Measurements from ENCODE around the gene SPDYE2.
"Not testable (repeated sequence)": the region's sequence is repeated elsewhere in the genome, so short reads cannot be mapped to it uniquely, and the experiment has no call there.

Gene SPDYE2

DNA sequence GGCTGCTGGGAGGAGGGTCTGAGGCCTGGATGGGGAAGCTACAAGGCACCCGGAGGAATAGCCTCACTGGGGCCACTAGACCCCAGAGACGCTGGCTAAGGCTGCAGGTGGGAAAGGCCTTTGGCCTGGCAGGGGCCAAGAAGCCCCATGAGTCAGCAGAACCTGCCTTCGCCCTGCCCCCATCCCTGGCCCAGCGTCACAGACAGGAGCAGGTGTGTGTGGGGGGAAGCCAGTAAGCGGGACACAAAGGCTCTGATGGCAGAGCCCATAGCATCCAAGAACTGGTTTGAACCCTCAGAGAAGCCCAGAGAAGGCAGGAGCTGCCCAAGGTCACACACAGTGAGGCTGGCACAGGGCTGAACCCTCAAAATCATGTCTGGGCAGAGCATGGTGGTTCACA lies 55.8 kb downstream of the SPDYE2 start:
- not testable (repeated sequence) for DNase-seq

DNA sequence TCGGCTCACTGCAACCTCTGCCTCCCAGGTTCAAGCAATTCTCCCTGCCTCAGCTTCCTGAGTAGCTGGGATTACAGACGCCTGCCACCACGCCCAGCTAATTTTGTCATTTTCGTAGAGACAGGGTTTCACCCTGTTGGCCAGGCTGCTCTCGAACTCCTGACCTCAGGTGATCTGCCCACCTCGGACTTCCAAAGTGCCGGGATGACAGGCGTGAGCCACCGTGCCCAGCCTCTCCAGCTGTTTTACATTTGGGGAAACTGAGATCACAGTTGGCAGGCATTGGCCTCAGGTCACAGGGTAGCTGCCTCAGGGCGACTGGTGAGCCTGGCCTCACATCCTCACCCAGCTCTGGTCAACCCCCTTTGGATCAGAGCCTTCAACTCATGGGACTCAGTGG lies 58.7 kb downstream of the SPDYE2 start:
- DNase-seq = not testable (repeated sequence)

DNA sequence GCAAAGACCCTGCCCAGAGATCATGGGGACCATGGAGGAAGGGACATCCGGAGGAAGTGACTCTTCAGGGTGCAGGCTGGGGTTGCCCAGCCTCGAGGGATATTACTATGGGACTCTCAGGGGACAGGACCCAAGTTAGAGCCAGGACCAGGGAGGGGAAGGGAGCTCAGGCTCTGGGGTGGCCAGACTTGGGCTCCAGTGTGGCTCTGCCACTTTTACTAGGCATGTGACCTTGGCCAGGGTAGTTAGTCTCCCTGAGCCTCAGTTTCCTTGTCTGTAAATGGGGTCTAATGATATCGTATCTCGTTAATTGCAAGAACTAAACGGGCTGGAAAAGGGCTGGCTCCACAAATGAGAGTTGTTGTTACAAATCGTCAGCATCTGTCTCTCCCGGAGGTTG lies 59.4 kb downstream of the SPDYE2 start:
- not testable (repeated sequence) for DNase-seq

DNA sequence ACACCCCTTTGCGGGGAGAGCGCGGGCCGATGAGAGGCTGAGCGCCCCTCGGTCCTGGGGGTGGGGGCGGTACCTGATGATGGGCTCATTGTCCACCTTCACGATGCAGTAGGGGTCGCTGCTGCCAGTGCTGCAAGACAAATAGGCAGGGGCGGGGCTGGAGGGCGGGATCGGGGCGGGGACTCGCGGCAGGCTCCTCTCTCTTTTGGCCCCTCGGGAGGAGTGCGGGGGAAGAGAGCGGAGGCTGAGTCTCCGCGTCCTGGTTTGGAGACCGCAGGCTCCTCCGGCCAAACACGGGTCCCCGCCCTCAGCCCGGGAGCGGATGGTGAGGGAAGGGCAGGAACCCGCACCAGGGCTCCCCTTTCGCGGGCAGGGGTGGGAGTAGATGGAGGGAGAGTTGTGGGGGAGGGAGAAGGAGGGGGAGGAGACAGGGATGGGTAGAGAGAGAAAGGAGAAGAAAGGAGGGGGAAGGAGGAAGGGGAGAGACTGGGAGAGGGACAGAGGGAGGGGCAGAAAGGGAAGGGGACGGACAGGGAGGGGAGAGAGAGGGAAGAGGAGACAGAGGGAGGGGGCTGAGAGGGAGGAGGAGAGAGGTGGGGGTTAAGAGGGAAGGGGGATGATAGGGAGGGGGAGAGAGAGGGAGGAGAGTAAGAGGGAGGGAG lies 60.1 kb downstream of the SPDYE2 start:
- DNase-seq = not testable (repeated sequence)

DNA sequence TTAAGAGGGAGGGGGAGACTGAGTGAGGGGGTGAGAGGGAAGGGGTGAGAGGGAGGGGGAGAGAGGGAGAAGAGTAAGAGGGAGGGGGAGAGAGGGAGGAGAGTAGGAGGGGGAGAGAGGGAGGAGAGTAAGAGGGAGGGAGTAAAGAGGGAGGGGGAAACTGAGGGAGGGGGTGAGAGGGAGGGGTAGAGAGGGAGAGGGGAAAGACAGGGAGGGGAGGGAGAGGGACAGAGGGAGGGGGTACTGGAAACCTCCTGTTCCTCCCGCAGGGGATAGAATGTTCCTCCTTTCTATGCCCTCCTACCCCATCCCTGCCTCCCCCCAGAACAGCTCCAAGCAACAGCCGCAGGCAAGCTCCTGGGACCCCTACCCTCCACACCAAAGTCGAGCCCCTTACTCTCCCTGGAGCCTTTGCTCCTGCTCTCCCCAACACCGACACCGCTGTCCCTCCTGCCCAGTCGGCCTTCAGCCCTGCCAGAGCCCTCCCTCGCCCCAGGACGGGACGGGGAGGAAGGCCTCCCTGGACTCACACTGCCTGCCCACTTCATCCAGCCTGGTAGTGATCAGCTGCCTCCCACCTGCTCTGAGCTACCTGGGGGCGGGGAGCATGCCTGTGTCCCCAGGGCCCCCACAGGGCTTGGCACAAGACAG lies 60.8 kb downstream of the SPDYE2 start:
- DNase-seq = peak; percentile 36
